ENCODE data around the gene TACR1.

The TACR1 gene

GRCh38 chr2:75139171-75139570 is 60.1 kb downstream of the TACR1 start:
- DNase-seq = no peak

GRCh38 chr2:75138528-75138927 is 60.8 kb downstream of the TACR1 start:
- no peak for DNase-seq

DNA sequence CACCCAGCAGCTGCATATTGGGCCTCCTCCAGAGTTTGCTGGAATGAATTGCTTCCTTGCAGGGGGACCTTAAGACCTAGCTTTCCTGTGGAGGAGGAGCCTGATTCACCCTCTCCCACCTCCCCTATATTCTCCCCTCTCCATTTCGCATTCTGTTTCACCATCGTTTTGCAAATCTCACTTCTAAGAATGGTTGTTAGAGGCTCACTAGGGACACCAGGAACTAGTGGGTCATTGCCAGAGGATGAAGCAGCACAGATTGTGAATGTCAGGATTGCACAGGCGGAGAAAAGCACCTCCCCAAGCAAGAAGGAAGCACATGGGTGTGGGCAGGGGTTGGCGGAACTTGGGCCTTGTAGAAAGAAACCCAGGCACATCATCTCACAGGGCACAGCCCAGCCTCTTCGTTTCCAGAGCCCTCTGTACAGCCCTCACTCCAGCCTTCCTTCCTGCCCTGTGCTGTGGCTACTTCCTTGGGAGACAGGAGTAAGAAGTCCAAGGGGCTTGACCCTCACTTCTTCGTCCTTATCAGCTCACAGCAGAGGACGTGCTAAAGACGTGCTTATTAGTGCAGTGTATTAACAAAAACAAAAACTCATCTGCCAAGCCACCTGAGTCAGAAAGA is 63.4 kb downstream of the TACR1 start:
- DNase-seq = no peak

- DNase-seq = no peak
Measured at GRCh38 chr2:75134860-75135259, 64.5 kb downstream of the TACR1 start.

DNA sequence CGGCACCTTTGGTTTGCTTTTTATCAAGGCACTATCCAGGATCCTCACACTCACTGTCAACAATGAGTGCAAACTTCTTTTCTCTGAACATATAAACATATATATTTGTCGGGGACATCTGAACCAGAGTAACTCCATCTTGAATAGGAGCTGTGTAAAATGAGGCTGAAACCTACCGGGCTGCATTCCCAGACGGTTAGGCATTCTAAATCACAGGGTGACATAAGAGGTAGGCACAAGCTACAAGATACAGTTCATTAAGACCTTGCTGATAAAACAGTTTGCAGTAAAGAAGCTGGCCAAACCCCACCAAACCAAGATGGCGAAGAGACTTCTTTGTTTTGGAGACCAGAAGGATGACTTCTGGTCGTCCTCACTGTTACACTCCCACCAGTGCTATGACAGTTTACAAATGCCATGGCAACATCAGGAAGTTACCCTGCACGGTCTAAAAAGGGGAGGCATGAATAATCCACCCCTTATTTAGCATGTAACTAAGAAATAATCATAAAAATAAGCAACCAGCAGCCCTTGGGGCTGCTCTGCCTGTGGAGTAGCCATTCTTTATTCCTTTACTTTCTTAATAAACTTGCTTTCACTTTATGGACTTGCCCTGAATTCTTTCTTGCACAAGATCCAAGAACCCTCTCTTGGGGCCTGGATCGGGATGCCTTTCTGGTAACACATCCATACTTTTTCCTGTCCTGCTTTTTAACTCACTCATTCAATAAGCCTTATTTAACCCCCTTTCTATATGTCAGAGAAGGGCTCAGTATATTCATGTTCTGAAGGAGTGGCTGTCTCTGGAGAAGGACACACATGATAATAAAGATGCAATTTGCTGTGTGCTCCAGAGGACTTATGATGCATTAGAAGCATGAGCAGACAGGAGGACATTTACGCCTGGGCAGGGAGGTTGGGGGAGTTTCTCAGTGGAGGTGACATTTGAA is 65.4 kb downstream of the TACR1 start:
- DNase-seq = no peak

DNA sequence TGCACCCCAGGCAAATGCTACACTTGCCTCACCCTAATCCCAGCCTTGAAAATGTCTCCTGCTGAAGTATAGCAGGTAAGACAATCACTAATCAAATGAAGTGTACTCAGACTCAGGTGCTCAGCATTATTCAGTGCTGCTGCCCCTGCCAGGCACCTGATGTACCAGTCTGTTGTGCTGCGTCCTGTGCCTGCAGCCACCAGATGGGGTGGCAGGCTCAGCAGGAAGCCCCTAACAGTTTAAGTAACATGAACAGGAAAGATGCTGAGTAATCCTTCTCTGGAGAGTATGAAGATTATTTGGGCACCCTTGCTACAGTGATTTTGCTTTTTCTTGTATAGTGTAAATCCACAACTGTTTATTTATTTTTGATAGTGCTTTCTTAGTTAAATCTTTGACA is 69.1 kb downstream of the TACR1 start:
- DNase-seq = no peak

DNA sequence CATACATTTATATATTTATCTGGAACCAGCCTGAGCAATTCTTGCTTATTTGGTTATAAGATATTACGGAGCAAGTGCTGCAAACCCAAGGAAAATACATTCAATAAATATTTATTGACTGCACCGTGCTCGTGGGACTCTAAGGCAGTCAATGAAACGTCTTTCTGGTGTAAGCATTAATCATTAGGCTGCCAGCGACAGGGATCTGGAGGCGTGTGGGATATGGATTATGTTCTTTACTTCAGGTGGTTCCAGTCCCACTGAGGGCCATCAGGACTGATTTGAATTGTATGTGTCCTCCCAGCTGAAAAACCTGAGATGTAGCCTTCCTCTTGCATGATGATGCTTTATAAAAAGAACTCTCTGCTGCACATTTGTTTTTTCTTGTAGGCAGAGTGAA is 75.4 kb downstream of the TACR1 start:
- no peak for DNase-seq

DNA sequence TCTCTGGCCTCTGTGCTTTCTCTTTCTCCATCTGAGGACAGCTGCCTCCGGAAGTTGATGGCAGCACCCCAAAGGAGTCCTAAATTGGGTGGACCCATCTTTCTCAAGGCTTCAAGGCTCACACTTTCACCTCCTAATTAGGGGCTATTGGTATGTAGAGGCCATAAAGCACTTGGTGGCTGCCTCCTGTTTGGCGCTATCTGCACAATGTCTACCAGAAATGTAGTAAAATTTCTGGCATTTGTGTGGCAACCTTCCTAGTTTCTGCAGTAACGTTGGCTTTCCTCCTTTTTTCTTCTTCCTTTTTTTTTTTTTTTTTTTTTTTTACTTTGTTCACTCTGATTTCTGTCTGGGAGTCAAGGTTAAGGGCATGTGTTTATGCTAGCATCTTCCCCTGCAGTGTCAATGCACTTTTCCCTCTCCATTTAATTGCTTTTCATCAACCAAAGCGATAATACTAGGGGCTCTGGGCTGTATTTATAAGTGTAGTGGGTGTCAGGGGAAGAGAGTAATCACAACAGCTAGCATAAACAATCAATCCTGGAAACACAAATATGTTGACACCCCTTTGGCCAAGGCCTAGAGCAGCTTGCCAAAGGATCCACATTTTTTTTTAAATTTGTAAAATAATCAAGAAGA is 86.0 kb downstream of the TACR1 start:
- DNase-seq = no peak

- DNase-seq = no peak
Measured at GRCh38 chr2:75108937-75109482, 90.3 kb downstream of the TACR1 start.

GRCh38 chr2:75102011-75102410 is 97.3 kb downstream of the TACR1 start:
- no peak for DNase-seq

- DNase-seq = no peak
Measured at GRCh38 chr2:75100801-75101151, 98.5 kb downstream of the TACR1 start.

- no peak for DNase-seq
Measured at GRCh38 chr2:75100011-75100800, 99.1 kb downstream of the TACR1 start.

GRCh38 chr2:75099521-75099922 is 99.8 kb downstream of the TACR1 start:
- DNase-seq = no peak

GRCh38 chr2:75098856-75099255 is 100.5 kb downstream of the TACR1 start:
- DNase-seq = no peak

GRCh38 chr2:75097831-75098230 is 101.5 kb downstream of the TACR1 start:
- DNase-seq = no peak

- no peak for DNase-seq
Measured at GRCh38 chr2:75094405-75094804, 104.9 kb downstream of the TACR1 start.

- DNase-seq = no peak
Measured at GRCh38 chr2:75090770-75091515, 108.4 kb downstream of the TACR1 start.

GRCh38 chr2:75089471-75089870 is 109.8 kb downstream of the TACR1 start:
- no peak for DNase-seq

DNA sequence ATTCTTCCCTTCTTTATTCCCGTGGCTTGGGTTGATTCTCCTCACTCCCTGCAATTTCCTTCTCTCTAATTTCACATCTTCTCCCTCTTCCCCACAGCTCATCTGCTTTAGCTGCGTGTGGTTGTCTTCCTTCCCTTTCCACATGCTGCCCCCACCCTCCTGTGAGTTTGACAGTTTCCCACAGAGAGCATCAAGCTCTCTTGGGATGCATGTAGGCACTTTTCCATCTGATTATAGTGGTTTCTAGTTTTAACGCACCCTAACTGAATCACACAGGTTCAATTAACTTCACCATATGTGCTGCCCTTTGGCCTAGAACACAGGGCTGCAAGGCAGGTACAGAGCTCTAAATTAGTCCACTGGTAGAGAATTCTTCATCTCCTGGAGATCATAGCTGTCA is 110.5 kb downstream of the TACR1 start:
- no peak for DNase-seq

DNA sequence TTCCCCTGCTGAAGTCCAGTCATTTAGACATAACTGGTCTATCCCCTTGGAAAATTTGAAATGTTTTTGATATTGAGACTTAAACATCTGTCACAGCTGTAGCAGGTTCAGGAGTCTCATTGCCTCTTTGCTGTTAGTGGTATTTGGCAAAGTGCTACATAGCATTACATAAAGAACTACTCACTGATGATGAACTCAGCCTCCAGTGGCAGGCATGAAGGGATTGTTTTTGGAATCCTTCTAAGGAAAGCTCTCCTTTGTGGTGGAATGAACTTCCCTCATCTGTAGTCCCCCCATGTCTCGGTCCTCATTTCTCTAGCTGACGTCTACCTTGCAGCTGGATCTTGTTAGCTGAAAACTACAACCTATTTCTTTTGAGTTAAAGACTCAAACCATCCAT is 111.6 kb downstream of the TACR1 start:
- DNase-seq = no peak

DNA sequence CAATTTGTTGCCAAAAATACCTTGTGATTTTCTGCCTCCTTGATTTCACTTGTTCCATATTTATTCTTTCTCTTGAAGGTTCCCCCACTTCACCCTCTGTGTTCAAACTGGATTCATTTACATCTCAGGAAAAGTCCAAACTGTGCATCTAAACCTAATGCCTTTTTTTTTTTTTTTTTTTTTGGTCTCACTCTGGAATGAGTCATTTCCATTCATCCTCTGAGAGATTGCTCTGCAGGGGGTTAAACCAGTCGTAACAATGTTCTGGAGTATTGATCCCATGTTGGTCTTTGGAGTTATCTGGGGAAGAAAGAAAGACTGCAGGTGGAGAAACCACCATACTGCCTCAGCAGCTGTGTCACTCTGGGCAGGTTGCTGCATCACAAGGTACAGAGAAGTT is 119.7 kb downstream of the TACR1 start:
- DNase-seq = no peak

GRCh38 chr2:75077909-75078308 is 121.4 kb downstream of the TACR1 start:
- no peak for DNase-seq
